Ovary (tissue), 3 donors: ENCODE results near the gene COX4I2.

Source experiments
- CTCF ChIP-seq, 3 donors: fragments of 450-650 bp in 2 of 3; fragments of 200-600 bp in 1 of 3; IDR thresholded peaks; one replicate each; pipeline versions ENCODE4 v1.5.1 to v1.8.0; 2016 to 2022; ENCODE audit warnings: antibody characterized with exemption in 3 of 3, mild to moderate bottlenecking in 1 of 3
- EP300 ChIP-seq: sonication (generic); formaldehyde crosslinking; IDR thresholded peaks from one replicate; pipeline ENCODE4 v1.6.1; 2017; ENCODE audit warnings: antibody characterized with exemption
- donor health status: DM: no; HTN: no; CAD: no.

- TF ChIP-seq CTCF (IDR thresholded peaks at IDR 0.05): no peak
- TF ChIP-seq EP300: no peak
These were observed 44.1 kb downstream of the COX4I2 start for GRCh38 chr20:31681769-31682168.
